Ishikawa (cell line): ENCODE data around the gene TRANK1.

Source experiments
- CEBPB ChIP-seq: IDR thresholded peaks from 2 replicates; pipeline ENCODE4 v1.6.1; 2012
- CREB1 ChIP-seq: IDR thresholded peaks from 2 replicates; pipeline ENCODE4 v1.6.1; 2012; ENCODE audit warnings: low read depth
- EGR1 ChIP-seq: IDR thresholded peaks from 2 replicates; pipeline ENCODE4 v1.6.1; 2012
- EP300 ChIP-seq: IDR thresholded peaks from 2 replicates; pipeline ENCODE4 v1.6.1; 2012; ENCODE audit warnings: borderline replicate concordance
- FOXM1 ChIP-seq: IDR thresholded peaks from 2 replicates; pipeline ENCODE4 v1.6.1; 2012; ENCODE audit warnings: low read depth, borderline replicate concordance
- MAX ChIP-seq: IDR thresholded peaks from 2 replicates; pipeline ENCODE4 v1.6.1; 2012
- NFIC ChIP-seq: IDR thresholded peaks from 2 replicates; pipeline ENCODE4 v1.6.1; 2012
- RAD21 ChIP-seq: IDR thresholded peaks from 2 replicates; pipeline ENCODE4 v1.6.1; 2012; ENCODE audit warnings: low read depth
- REST ChIP-seq: IDR thresholded peaks from 2 replicates; pipeline ENCODE4 v1.6.1; 2012; ENCODE audit warnings: low read depth, mild to moderate bottlenecking
- TAF1 ChIP-seq: IDR thresholded peaks from 2 replicates; pipeline ENCODE4 v1.6.1; 2012; ENCODE audit warnings: low read depth, mild to moderate bottlenecking
- TCF12 ChIP-seq: IDR thresholded peaks from 2 replicates; pipeline ENCODE4 v1.6.1; 2012; ENCODE audit warnings: low read depth
- TEAD4 ChIP-seq: IDR thresholded peaks from 2 replicates; pipeline ENCODE4 v1.6.1; 2012
- USF1 ChIP-seq: IDR thresholded peaks from 2 replicates; pipeline ENCODE4 v1.6.1; 2012
- YY1 ChIP-seq: IDR thresholded peaks from 2 replicates; pipeline ENCODE4 v1.6.1; 2012; ENCODE audit warnings: low read depth
- ZBTB7A ChIP-seq: IDR thresholded peaks from 2 replicates; pipeline ENCODE4 v1.6.1; 2012; ENCODE audit warnings: low read depth

Gene TRANK1

GRCh38 chr3:36937492-36937891, 7.4 kb downstream of the TRANK1 start:
- no peak for TF ChIP-seq YY1
- no peak for TF ChIP-seq ZBTB7A

GRCh38 chr3:36933540-36934296, 11.1 kb downstream of the TRANK1 start:
- TF ChIP-seq CEBPB, result no peak
- TF ChIP-seq NFIC, result no peak
- no peak for TF ChIP-seq EP300
- no peak for TF ChIP-seq CREB1
- no peak for TF ChIP-seq ZBTB7A
- TF ChIP-seq REST, result no peak
- no peak for TF ChIP-seq TCF12
- no peak for TF ChIP-seq USF1
- no peak for TF ChIP-seq RAD21
- no peak for TF ChIP-seq TAF1
- TF ChIP-seq FOXM1, result no peak
- TF ChIP-seq TEAD4, result no peak
- no peak for TF ChIP-seq MAX
- no peak for TF ChIP-seq EGR1

GRCh38 chr3:36928220-36928619, 16.6 kb downstream of the TRANK1 start:
- no peak for TF ChIP-seq REST
- no peak for TF ChIP-seq EGR1
- no peak for TF ChIP-seq TEAD4
- no peak for TF ChIP-seq YY1
- no peak for TF ChIP-seq EP300
- TF ChIP-seq NFIC, result no peak
- no peak for TF ChIP-seq ZBTB7A
- no peak for TF ChIP-seq CEBPB
- no peak for TF ChIP-seq TAF1
- no peak for TF ChIP-seq MAX
- TF ChIP-seq RAD21, result no peak

GRCh38 chr3:36926292-36926897, 18.5 kb downstream of the TRANK1 start:
- no peak for TF ChIP-seq FOXM1
- no peak for TF ChIP-seq NFIC
- no peak for TF ChIP-seq TAF1
- no peak for TF ChIP-seq RAD21
- TF ChIP-seq CEBPB, result no peak

- TF ChIP-seq CEBPB (no peak), REST (no peak)
Measured at GRCh38 chr3:36924744-36925521, 19.9 kb downstream of the TRANK1 start.
